Upper lobe of left lung (tissue), 6 donors: ENCODE results near the gene CCDC18. TPM values are rescaled to one million over a fixed set of nuclear protein-coding genes. Genes with fewer than 3 reads are reported as not detected.
"Not testable (repeated sequence)": the region's sequence is repeated elsewhere in the genome, so short reads cannot be mapped to it uniquely, and the experiment has no call there.

Source experiments
- ATAC-seq, 2 donors: fragments of 200-7000 bp; cut with Tn5 transposase; one replicate each; pipeline ENCODE4 v1.9.1; 2022; ENCODE audit warnings: mild to moderate bottlenecking in 2 of 2, moderate library complexity in 2 of 2; ENCODE audit not compliant: low FRiP score in 2 of 2
- DNase-seq, 2 donors: peaks; one replicate each; pipeline ENCODE4 v3.0.0-alpha.2; 2019 to 2020
- H3K27ac ChIP-seq, 4 donors: fragments of 200-600 bp; sonication (generic); one replicate each; pipeline ENCODE4 v1.5.1; 2016 to 2019
- H3K27me3 ChIP-seq, 4 donors: fragments of 200-600 bp; sonication (generic); one replicate each; pipeline ENCODE4 v1.5.1; 2017 to 2019
- H3K36me3 ChIP-seq, 4 donors: fragments of 200-600 bp; sonication (generic); one replicate each; pipeline ENCODE4 v1.5.1; 2016 to 2019
- H3K4me1 ChIP-seq, 4 donors: fragments of 200-600 bp; sonication (generic); one replicate each; pipeline ENCODE4 v1.5.1; 2018 to 2019
- H3K4me3 ChIP-seq, 4 donors: fragments of 200-600 bp; sonication (generic); one replicate each; pipeline ENCODE4 v1.5.1; 2017 to 2019; ENCODE audit warnings: mild to moderate bottlenecking in 2 of 4, moderate library complexity in 1 of 4
- H3K9me3 ChIP-seq, 4 donors: fragments of 200-600 bp; sonication (generic); one replicate each; pipeline ENCODE4 v1.5.1; 2018 to 2019
- CTCF ChIP-seq, 6 experiments: fragments of 450-650 bp in 4 of 6; fragments of 200-600 bp in 2 of 6; sonication (generic) in 2 of 6; IDR thresholded peaks; one replicate each; pipeline ENCODE4 v1.5.1; 2016 to 2019; ENCODE audit warnings: antibody characterized with exemption in 6 of 6
- EP300 ChIP-seq, 4 donors: sonication (generic); formaldehyde crosslinking; IDR thresholded peaks; one replicate each; pipeline ENCODE4 v1.5.1; 2017; ENCODE audit warnings: antibody characterized with exemption in 4 of 4, control low read depth in 2 of 4
- POLR2A ChIP-seq, 4 donors: fragments of 450-650 bp; IDR thresholded peaks; one replicate each; pipeline ENCODE4 v1.5.1; 2016 to 2017; ENCODE audit warnings: antibody characterized with exemption in 4 of 4, mild to moderate bottlenecking in 2 of 4
- POLR2AphosphoS5 ChIP-seq, 2 donors: sonication (generic); formaldehyde crosslinking; IDR thresholded peaks; one replicate each; pipeline ENCODE4 v1.5.1; 2017; ENCODE audit warnings: antibody characterized with exemption in 2 of 2
- WGBS, 2 donors: methylation state at CpG; one replicate each; pipeline ENCODE4 v1.1.5; 2017 to 2018; 5-methylcytosine and 5-hydroxymethylcytosine counted together
- total RNA-seq, 6 donors: library from RNA; depleted of rRNA in 4 of 6; stranded (reverse); fragments of >200 nt in 4 of 6; gene quantifications; one replicate each; pipeline versions ENCODE4 v1.1.0 to v1.2.1, GENCODE V29; 2016 to 2021
- donor health status: DM: no; HTN: no; CAD: no; lungs with moderate emphysema.
- donor health status: DM: no; HTN: yes; CAD: no; lungs with severe emphysema.

The CCDC18 gene
- total RNA-seq, 6 donors from 2014 or later: 4.1 to 14.1 (median 6.4) TPM

- Histone ChIP-seq H3K4me1 (no peaks in the 10 kb centered on the region), H3K4me3 (no peak overlapping the region), H3K9me3 (no peaks in the 10 kb centered on the region), H3K27me3 (no peaks in the 10 kb centered on the region), H3K36me3 (peaks cover 0 to 11% (median 1%) of the 10 kb centered on the region in 4 donors), H3K27ac (no peak overlapping the region)
- WGBS, 2 donors: 93 to 99% methylated on average over 2 of the region's 2 CpGs
- ATAC-seq (no peak), DNase-seq (no peak)
- TF ChIP-seq EP300 (IDR thresholded peaks at IDR 0.05) (no peak), CTCF (IDR thresholded peaks at IDR 0.05) (no peak), POLR2A (IDR thresholded peaks at IDR 0.05) (no peak), POLR2AphosphoS5 (IDR thresholded peaks at IDR 0.05) (no peak)
Measured at GRCh38 chr1:93223023-93223675, 42.6 kb downstream of the CCDC18 start.

GRCh38 chr1:93235261-93235660 lies 54.7 kb downstream of the CCDC18 start:
- no peaks in the 10 kb centered on the region for H3K9me3 ChIP-seq
- H3K4me1 ChIP-seq: peaks cover 0 to 6% (median 0%) of the 10 kb centered on the region in 4 donors
- ATAC-seq (no peak), DNase-seq (no peak)
- TF ChIP-seq EP300 (IDR thresholded peaks at IDR 0.05): no peak
- no peak for TF ChIP-seq POLR2AphosphoS5 (IDR thresholded peaks at IDR 0.05)
- no peak for TF ChIP-seq CTCF (IDR thresholded peaks at IDR 0.05)
- TF ChIP-seq POLR2A (IDR thresholded peaks at IDR 0.05): no peak
- H3K27me3 ChIP-seq: no peaks in the 10 kb centered on the region
- H3K4me3 ChIP-seq: no peak overlapping the region
- no peak overlapping the region for H3K27ac ChIP-seq
- peaks cover 0 to 3% (median 0%) of the 10 kb centered on the region in 4 donors for H3K36me3 ChIP-seq

GRCh38 chr1:93237021-93237420 lies 56.5 kb downstream of the CCDC18 start:
- no peak for ATAC-seq
- H3K27me3 ChIP-seq: no peaks in the 10 kb centered on the region
- H3K4me1 ChIP-seq: peaks cover 0 to 6% (median 0%) of the 10 kb centered on the region in 4 donors
- no peak for DNase-seq
- H3K36me3 ChIP-seq: peaks cover 0 to 3% (median 0%) of the 10 kb centered on the region in 4 donors
- no peak overlapping the region for H3K4me3 ChIP-seq
- no peak overlapping the region for H3K27ac ChIP-seq
- no peak for TF ChIP-seq POLR2AphosphoS5 (IDR thresholded peaks at IDR 0.05)
- TF ChIP-seq POLR2A (IDR thresholded peaks at IDR 0.05): no peak
- no peak for TF ChIP-seq CTCF (IDR thresholded peaks at IDR 0.05)
- no peak for TF ChIP-seq EP300 (IDR thresholded peaks at IDR 0.05)
- no peaks in the 10 kb centered on the region for H3K9me3 ChIP-seq

- DNase-seq (no peak), ATAC-seq (no peak)
- Histone ChIP-seq H3K4me1 (peaks cover 0 to 6% (median 0%) of the 10 kb centered on the region in 4 donors), H3K36me3 (peaks cover 0 to 3% (median 0%) of the 10 kb centered on the region in 4 donors), H3K27ac (no peak overlapping the region), H3K27me3 (no peaks in the 10 kb centered on the region), H3K4me3 (no peak overlapping the region), H3K9me3 (peaks cover 0 to 9% (median 8%) of the 10 kb centered on the region in 4 donors)
- TF ChIP-seq EP300 (IDR thresholded peaks at IDR 0.05) (no peak), POLR2AphosphoS5 (IDR thresholded peaks at IDR 0.05) (no peak), POLR2A (IDR thresholded peaks at IDR 0.05) (no peak), CTCF (IDR thresholded peaks at IDR 0.05) (no peak)
- WGBS, 2 donors: 66 to 82% methylated on average over 1 of the region's 1 CpG
Measured at GRCh38 chr1:93238425-93238824, 57.9 kb downstream of the CCDC18 start.

- DNase-seq: no peak
- Histone ChIP-seq H3K36me3 (peaks cover 0 to 3% (median 0%) of the 10 kb centered on the region in 4 donors), H3K4me1 (peaks cover 0 to 6% (median 0%) of the 10 kb centered on the region in 4 donors), H3K27me3 (no peaks in the 10 kb centered on the region), H3K9me3 (peaks cover 0 to 15% (median 10%) of the 10 kb centered on the region in 4 donors), H3K4me3 (no peak overlapping the region), H3K27ac (no peak overlapping the region)
- ATAC-seq: no peak
- WGBS, 2 donors: 76 to 84% methylated on average over 3 of the region's 3 CpGs
- TF ChIP-seq POLR2A (IDR thresholded peaks at IDR 0.05) (no peak), POLR2AphosphoS5 (IDR thresholded peaks at IDR 0.05) (no peak), EP300 (IDR thresholded peaks at IDR 0.05) (no peak), CTCF (IDR thresholded peaks at IDR 0.05) (no peak)
Measured at GRCh38 chr1:93239863-93240262, 59.3 kb downstream of the CCDC18 start.

GRCh38 chr1:93243233-93243632 lies 62.7 kb downstream of the CCDC18 start:
- ATAC-seq, H3K36me3 ChIP-seq, H3K27me3 ChIP-seq, DNase-seq, H3K27ac ChIP-seq, H3K4me3 ChIP-seq, H3K4me1 ChIP-seq: not testable (repeated sequence)
- WGBS, 2 donors: 100% methylated on average over 3 of the region's 3 CpGs
- H3K9me3 ChIP-seq: peaks cover 0 to 15% (median 10%) of the 10 kb centered on the region in 4 donors
